A204.1 (cell line): ENCODE data around the gene TNIK.

Experiments used
- FAIRE-seq: peaks from 2 replicates; lab custom pipeline; 2012; peaks lifted over from hg19 to GRCh38; lab: Jason Lieb, UNC

The TNIK gene

DNA sequence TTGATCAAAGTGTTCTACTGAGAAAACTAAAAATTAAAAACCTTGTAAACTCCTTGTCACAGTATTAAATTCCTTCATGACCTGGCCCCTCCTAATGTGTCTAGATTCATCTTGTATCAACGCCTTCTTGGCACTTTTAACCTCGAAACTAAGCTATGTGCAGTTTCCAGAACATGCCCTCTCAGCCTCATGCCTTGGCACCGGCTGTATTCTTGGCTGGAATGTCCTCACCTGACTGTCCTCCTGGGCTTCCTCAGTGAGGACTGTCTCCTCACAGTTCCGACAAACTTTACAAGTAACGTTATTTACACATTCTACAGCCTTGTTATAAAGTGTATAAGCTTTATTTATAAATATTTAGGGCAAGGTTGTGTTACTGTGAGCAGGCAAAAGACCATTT lies 237.2 kb downstream of the TNIK start:
- no peak for FAIRE-seq

- no peak for FAIRE-seq
Measured at GRCh38 chr3:171221597-171221996, 238.6 kb downstream of the TNIK start.

- no peak for FAIRE-seq
Measured at GRCh38 chr3:171221104-171221503, 239.1 kb downstream of the TNIK start.

DNA sequence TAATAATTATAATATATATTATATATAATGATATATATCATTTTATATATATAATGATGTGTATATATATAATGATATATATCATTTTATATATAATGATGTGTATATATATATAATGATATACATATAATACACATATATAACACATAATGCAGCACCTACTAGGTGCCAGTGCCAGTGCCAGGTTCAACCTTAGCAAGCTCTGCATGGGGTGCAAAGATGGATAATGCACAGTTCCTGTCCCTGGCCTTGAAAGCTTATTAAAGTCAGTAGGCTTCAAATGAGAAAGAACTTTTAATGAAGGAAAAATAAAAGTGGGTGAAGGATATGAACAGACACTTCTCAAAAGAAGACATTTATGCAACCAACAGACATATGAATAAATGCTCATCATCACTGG lies 240.9 kb downstream of the TNIK start:
- no peak for FAIRE-seq

GRCh38 chr3:171218069-171218468 lies 242.1 kb downstream of the TNIK start:
- no peak for FAIRE-seq

DNA sequence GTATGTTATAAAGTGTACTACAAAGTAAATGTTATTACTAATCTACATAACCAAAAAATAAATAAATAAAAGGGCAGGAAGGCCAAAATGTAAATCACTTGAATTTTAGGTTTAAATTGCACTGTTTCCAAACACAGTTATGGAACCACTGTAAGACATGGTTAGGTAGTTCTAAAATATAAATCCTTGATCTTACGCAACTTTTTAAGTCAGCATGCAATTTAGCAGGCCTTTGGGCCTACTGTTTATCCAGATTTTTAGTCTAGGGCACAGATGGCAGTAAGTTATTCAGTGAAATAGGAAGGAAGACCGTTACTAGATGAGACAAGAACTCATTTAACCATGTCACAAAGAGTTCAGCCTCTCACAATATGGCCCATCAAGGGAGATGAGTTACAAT lies 246.3 kb downstream of the TNIK start:
- FAIRE-seq: no peak

DNA sequence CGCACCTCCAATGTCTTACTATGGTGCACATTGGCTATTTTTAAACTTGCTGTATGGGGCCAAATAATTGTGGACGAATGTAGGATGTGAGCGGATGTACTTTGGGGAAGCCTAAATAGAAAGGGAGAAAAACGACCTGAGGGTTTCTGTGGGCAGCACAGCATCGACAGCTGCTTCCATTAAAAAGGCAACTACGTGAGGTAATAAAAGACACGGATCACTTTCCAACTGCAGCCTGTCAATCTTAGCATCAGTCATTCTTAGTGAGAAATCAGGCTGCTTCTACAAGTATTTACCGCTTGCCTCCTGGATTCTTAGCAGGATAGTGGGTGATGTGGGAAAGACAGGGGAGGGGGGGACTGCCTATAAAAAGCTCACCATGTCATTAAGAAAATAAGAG lies 247.0 kb downstream of the TNIK start:
- FAIRE-seq: no peak

DNA sequence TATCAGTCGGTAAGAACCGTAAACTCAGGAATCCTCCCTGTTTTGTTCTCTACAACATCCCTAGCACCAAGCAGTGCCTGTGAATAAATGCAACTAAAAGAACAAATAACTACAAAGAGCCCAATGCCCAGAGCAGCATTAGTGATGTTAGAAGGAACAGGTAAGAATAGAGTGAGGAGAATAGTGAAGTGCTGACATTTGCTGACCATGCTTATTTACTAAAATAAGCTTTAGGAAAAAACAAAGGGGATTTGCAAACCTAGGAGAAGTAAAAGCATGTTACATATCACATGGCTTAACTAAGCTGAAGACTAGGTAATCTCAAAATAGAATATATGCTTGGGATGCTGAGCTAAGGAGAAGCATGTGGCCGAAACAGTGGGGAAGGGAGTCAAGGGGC lies 247.6 kb downstream of the TNIK start:
- no peak for FAIRE-seq

DNA sequence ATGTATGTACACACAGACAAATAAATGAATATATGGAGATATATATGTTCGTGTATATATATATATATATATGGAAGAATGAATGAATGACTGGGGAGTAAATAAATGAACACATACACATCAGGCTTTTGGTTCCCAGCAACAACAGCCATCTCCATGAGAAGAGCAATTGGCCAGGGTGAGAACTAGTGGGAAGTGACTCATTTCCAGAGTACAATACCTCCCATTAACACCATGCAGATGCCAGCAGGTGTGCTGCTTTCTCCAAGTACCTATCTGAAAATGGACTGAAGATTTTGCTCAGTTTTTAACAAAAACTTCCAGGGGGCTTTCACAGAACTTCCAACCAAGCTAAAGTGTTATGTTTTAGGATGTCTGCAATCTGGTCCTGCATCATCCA lies 253.9 kb downstream of the TNIK start:
- FAIRE-seq: no peak

- FAIRE-seq: no peak
Measured at GRCh38 chr3:171204942-171205341, 255.3 kb downstream of the TNIK start.

- FAIRE-seq: no peak
Measured at GRCh38 chr3:171201825-171202224, 258.4 kb downstream of the TNIK start.

GRCh38 chr3:171200750-171201088 lies 259.5 kb downstream of the TNIK start:
- no peak for FAIRE-seq

DNA sequence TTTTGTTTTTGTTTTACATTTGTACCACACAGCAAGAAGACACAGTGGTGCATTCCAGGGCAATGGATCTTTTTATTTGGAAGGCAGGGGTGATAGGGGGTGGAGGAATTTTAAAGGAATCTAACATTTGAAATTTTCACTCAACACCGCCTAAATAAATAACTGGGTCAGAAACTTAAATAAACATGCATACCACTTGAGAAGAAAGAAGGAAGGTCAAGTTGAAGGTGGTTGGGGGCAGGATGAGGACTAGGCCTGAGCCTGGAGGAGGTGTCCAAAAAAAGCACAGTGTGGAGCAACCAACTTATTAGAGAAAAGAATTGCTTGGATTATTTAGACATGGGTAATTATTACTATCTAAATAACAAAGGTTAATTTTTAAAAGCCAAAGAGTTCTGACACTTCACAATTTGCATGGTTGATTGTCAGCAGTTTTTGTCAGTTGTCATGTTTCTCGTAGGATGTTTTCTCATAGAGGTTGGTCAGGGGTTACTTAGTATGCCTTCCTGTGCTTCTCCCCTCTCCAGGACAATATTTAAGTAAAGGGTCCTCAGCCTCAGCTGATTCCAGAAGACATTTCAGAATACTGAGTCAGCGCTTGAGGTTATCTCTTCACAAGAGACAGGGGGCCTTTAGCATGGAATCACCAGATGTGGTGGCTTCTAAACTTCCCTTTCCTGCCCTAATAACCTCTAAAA lies 260.0 kb downstream of the TNIK start:
- FAIRE-seq: no peak

DNA sequence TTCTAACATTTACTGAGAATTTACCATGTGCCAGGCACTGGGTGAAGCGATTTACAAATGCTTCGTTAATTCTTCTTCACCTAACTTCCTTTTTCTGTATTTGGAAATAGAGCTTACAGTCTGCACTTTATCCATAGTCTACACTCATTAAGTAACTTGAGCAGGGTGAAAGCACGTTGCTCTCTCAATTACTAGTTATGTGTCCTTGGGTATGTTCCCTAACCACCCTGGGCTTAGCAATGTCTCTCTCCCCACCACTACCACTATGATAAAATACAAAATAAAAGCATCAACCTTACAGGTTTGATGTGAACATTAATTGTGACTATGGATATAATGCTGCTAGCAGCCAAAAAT lies 260.8 kb downstream of the TNIK start:
- FAIRE-seq: no peak

DNA sequence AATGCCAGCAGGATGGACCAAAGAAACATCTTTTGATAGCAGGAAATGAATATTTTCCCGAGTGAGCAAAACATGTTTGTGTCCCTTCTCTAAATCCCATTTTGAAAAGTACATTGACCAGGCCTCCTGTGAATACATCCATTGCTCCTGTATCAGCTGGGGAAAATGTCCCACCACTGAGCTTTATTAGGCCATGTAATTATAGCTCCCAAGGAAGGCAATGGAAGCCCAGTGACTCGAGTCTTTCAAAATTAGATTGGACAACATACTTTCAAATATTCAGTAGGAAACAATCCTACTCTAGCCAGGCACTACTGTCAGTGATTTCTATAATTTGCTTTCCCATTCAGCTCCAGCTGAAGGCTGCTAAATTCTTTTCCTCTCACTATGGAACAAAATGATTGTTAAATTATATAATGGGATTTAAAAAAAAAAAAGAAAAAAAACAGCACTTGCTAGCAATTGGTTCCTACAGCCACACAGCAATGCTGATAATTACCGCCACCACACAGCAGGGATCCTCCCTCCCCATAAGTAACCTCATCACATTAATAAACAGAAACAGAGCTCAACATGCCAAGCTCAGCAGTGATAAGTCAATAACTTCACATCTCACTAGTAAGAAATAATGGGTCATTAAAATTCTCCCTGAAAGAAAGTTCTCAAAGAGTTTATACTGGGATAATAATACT lies 261.3 kb downstream of the TNIK start:
- no peak for FAIRE-seq

- FAIRE-seq: no peak
Measured at GRCh38 chr3:171195686-171196085, 264.5 kb downstream of the TNIK start.

DNA sequence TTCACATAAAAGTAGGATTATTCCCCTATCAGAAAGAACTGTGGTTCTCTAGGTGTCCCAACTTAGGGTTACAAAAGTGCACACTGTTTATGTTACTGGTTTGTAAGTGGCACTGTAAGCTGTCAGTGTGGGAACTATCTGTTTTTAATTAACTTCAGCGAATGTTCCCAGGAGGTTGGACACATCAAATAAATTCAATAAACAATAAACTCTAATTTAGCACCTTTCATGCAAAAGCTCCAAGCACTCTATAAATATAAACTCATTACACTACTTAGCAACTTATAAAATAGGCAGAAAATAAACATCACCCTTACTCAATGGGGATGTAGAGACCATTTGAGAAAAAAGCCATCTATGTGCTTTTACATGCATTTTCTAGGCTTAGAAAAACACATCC lies 265.2 kb downstream of the TNIK start:
- no peak for FAIRE-seq

- FAIRE-seq: no peak
Measured at GRCh38 chr3:171193693-171194092, 266.5 kb downstream of the TNIK start.

DNA sequence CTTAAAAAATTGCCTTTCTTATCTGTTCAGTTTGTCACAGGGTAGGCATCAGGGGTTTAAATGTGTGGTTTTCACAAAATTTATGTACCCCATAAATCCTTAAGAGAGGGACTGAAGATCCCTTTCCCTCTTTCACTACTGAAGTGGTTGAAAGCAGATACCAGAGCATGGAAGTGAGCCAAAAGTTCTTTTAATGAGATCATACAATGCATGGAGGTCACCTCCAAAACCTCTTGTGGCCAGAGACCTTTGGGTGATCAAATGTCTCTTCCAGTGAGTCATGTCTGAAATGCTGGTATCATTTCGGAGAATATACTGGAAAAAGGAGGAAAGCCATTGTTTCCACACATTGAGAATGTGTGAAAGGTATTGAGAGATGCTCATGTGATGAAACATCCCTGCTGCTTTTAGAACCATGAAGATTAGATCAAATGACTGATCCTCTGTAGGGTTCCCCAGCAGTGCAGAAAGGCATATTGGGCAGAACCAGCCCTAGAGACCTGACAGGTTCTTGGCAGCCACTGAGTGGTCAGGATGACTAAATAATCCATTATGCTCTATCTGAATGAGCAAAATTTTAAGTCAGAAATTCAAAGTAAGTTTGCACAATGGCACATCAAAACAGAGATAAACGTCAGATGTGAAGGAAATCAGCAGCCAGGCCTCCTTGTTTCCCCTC lies 267.9 kb downstream of the TNIK start:
- no peak for FAIRE-seq

GRCh38 chr3:171190668-171191067 lies 269.5 kb downstream of the TNIK start:
- no peak for FAIRE-seq

DNA sequence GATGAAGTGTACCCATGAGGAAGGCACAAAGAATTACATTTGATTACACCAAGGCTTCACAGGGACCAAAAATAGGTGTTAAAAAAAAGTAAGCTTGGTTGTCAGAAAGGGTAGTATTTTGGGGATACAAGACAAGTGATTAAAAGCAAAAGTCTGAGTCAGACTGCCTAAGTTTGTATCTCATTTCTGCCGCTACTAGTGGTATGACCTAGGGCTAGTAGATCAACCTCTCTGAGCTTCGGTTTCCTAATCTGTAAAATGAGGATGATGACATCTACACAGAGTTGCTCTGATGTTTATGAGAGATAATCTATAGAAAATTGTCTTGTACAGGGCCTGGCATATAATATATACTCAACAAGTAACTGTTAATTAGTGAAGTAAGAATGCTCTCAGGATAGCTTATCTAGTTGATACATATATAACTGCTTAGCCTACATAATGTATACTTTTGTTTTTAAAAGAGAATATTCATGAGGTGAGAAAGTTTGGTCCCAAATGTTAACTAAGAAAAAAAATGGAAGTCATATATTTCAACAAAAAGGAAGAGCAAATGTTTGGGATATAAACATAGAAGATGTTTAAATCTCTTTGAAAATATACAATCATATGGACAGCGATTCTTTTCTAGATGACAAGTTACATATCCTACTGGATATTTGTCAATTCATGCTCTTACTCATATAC lies 270.7 kb downstream of the TNIK start:
- FAIRE-seq: no peak

GRCh38 chr3:171187706-171188290 lies 272.4 kb downstream of the TNIK start:
- FAIRE-seq: no peak
